Endothelial cell of umbilical vein (primary cell): ENCODE results near the gene PPP1R26.

Experiments
- CTCF ChIP-seq, 2 donors: IDR thresholded peaks; 1 replicate in 1 of 2; 2 replicates in 1 of 2; pipeline ENCODE4 v1.5.1; 2011; ENCODE audit warnings: low read length in 2 of 2, mild to moderate bottlenecking in 2 of 2, moderate library complexity in 2 of 2, control low read depth in 1 of 2, inconsistent platforms in 1 of 2, low read depth in 1 of 2; ENCODE audit not compliant: insufficient read depth in 1 of 2; ENCODE audit errors: extremely low read depth in 1 of 2
- EZH2 ChIP-seq: IDR thresholded peaks from 2 replicates; pipeline ENCODE4 v1.6.1; 2012; ENCODE audit warnings: borderline replicate concordance, low read depth, mild to moderate bottlenecking, moderate library complexity, low read length, inconsistent platforms; ENCODE audit not compliant: severe bottlenecking
- FOS ChIP-seq: IDR thresholded peaks from 2 replicates; pipeline ENCODE4 v1.6.1; 2011; ENCODE audit warnings: mild to moderate bottlenecking, low read length, moderate library complexity, borderline replicate concordance; ENCODE audit not compliant: insufficient read depth
- JUN ChIP-seq: IDR thresholded peaks from 2 replicates; pipeline ENCODE4 v1.6.1; 2011; ENCODE audit warnings: borderline replicate concordance, low read depth; ENCODE audit not compliant: insufficient read length, insufficient read depth
- MYC ChIP-seq: IDR thresholded peaks from one replicate; pipeline ENCODE4 v1.6.1; 2011; ENCODE audit warnings: mild to moderate bottlenecking, low read depth, low read length
- POLR2A ChIP-seq: IDR thresholded peaks from 2 replicates; pipeline ENCODE4 v1.6.1; 2012; ENCODE audit warnings: low read depth, mild to moderate bottlenecking, control low read depth, low read length
- POLR2AphosphoS5 ChIP-seq: IDR thresholded peaks from 2 replicates; pipeline ENCODE4 v1.6.1; 2012; ENCODE audit warnings: low read depth, mild to moderate bottlenecking, control low read depth, low read length, moderate library complexity; ENCODE audit not compliant: insufficient read depth
- TF ChIP-seq, protein P1 (sequence below): IDR thresholded peaks from 2 replicates; pipeline ENCODE4 v1.6.1; 2011; ENCODE audit not compliant: insufficient read depth, insufficient read length

DNA sequence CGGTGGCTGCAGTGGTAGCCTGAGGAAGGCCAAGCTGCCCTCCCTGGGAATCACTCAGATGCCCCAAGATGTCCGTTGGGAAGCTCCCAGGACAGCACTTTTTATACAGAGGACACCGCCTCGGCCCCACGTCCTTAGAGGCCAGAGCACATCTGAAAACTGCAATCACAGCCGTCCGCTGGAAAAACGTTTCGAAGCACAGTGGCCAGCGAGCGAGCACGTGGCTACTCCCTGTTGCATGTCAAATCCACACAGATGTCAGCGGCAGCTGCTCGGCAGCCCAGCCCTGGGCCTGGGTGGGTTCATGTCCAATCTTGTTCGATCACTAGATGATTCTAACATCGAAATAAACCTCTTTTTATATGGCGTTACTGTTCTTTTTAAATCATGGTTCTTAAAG, 8.9 kb downstream of the PPP1R26 start:
- TF ChIP-seq POLR2A (no peak), JUN (no peak), CTCF (IDR thresholded peaks at IDR 0.05; ENCODE audit: extremely low read depth in 1 of 2, insufficient read depth in 1 of 2, low read depth in 1 of 2, low read length in 2 of 2) (no peak), POLR2AphosphoS5 (no peak), MYC (no peak), EZH2 (no peak), FOS (no peak)
- TF ChIP-seq, protein P1, sequence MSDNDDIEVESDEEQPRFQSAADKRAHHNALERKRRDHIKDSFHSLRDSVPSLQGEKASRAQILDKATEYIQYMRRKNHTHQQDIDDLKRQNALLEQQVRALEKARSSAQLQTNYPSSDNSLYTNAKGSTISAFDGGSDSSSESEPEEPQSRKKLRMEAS = no peak
